NCI-H748 (cell line): ENCODE results near the gene HNRNPA3.
"Not testable (repeated sequence)": the region's sequence is repeated elsewhere in the genome, so short reads cannot be mapped to it uniquely, and the experiment has no call there.

Source experiments
- DNase-seq: peaks from one replicate; lab custom pipeline; 2025; ENCODE audit not compliant: unreplicated experiment; lab: John Stamatoyannopoulos, UW

HNRNPA3 gene

GRCh38 chr2:177232098-177232704 is 19.6 kb downstream of the HNRNPA3 start:
- no peak for DNase-seq

GRCh38 chr2:177234267-177234666 is 21.7 kb downstream of the HNRNPA3 start:
- no peak for DNase-seq

- no peak for DNase-seq
Observed at GRCh38 chr2:177235855-177236437, 23.4 kb downstream of the HNRNPA3 start.

GRCh38 chr2:177237932-177238331 is 25.3 kb downstream of the HNRNPA3 start:
- DNase-seq: no peak

GRCh38 chr2:177239053-177239452 is 26.5 kb downstream of the HNRNPA3 start:
- no peak for DNase-seq

- DNase-seq: peak; percentile 50
Observed at GRCh38 chr2:177239932-177240630, 27.5 kb downstream of the HNRNPA3 start.

- no peak for DNase-seq
Observed at GRCh38 chr2:177241711-177242120, 29.1 kb downstream of the HNRNPA3 start.

- peak; percentile 38 for DNase-seq
Observed at GRCh38 chr2:177242121-177242987, 29.8 kb downstream of the HNRNPA3 start.

- DNase-seq: no peak
Observed at GRCh38 chr2:177243073-177243472, 30.5 kb downstream of the HNRNPA3 start.

GRCh38 chr2:177243476-177243875 is 30.9 kb downstream of the HNRNPA3 start:
- DNase-seq: no peak

GRCh38 chr2:177244244-177244771 is 31.7 kb downstream of the HNRNPA3 start:
- no peak for DNase-seq

- no peak for DNase-seq
Observed at GRCh38 chr2:177245010-177245422, 32.4 kb downstream of the HNRNPA3 start.

GRCh38 chr2:177246000-177246399 is 33.4 kb downstream of the HNRNPA3 start:
- no peak for DNase-seq

- not testable (repeated sequence) for DNase-seq
Observed at GRCh38 chr2:177246523-177247030, 34.0 kb downstream of the HNRNPA3 start.

GRCh38 chr2:177247693-177248262 is 35.2 kb downstream of the HNRNPA3 start:
- DNase-seq: no peak

GRCh38 chr2:177249038-177249437 is 36.4 kb downstream of the HNRNPA3 start:
- DNase-seq: no peak

GRCh38 chr2:177250461-177250860 is 37.9 kb downstream of the HNRNPA3 start:
- no peak for DNase-seq

- no peak for DNase-seq
Observed at GRCh38 chr2:177251165-177251542, 38.6 kb downstream of the HNRNPA3 start.

- no peak for DNase-seq
Observed at GRCh38 chr2:177252808-177253531, 40.4 kb downstream of the HNRNPA3 start.

GRCh38 chr2:177253704-177254103 is 41.1 kb downstream of the HNRNPA3 start:
- no peak for DNase-seq
